ENCODE data around the gene OR52E5.

OR52E5 gene

GRCh38 chr11:5880329-5880728 is 12.7 kb upstream of the OR52E5 start, which contains the start of gene OR52E4:
Gene OR52E4 (plus strand): TSS chr11:5880629. CDS start chr11:5884293, 3,664 bp downstream.
- H3K4me3 ChIP-seq (ENCODE audit: low read depth, low read length) = no peak within 1 kb of the TSS
- TF ChIP-seq CTCF (IDR thresholded peaks at IDR 0.05; ENCODE audit: low read depth, low read length) = no peak

- no peak for TF ChIP-seq CTCF (IDR thresholded peaks at IDR 0.05; ENCODE audit: low read depth, low read length)
Measured at GRCh38 chr11:5881756-5882155, 11.3 kb upstream of the OR52E5 start.

GRCh38 chr11:5887172-5887571 is 5.8 kb upstream of the OR52E5 start:
- TF ChIP-seq CTCF (IDR thresholded peaks at IDR 0.05; ENCODE audit: low read depth, low read length) = no peak

More at GRCh38 chr11:5881756-5882155, 11.3 kb upstream of the OR52E5 start:
- H3K4me3 ChIP-seq (ENCODE audit: low read depth, low read length) = no peak overlapping the region

GRCh38 chr11:5887661-5888060 is 5.3 kb upstream of the OR52E5 start:
- H3K4me3 ChIP-seq (ENCODE audit: low read depth, low read length) = no peak overlapping the region
- TF ChIP-seq CTCF (IDR thresholded peaks at IDR 0.05; ENCODE audit: low read depth, low read length) = no peak

More at GRCh38 chr11:5887172-5887571, 5.8 kb upstream of the OR52E5 start:
- H3K4me3 ChIP-seq (ENCODE audit: low read depth, low read length) = no peak overlapping the region

GRCh38 chr11:5891216-5891800 is 1.7 kb upstream of the OR52E5 start:
- no peak overlapping the region for H3K4me3 ChIP-seq (ENCODE audit: low read depth, low read length)
- TF ChIP-seq CTCF (IDR thresholded peaks at IDR 0.05; ENCODE audit: low read depth, low read length) = no peak

- TF ChIP-seq CTCF (IDR thresholded peaks at IDR 0.05; ENCODE audit: low read depth, low read length) = no peak
- no peak overlapping the region for H3K4me3 ChIP-seq (ENCODE audit: low read depth, low read length)
Measured at GRCh38 chr11:5899534-5899933, 6.5 kb downstream of the OR52E5 start.

- TF ChIP-seq CTCF (IDR thresholded peaks at IDR 0.05; ENCODE audit: low read depth, low read length) = no peak
- H3K4me3 ChIP-seq (ENCODE audit: low read depth, low read length) = no peak overlapping the region
Measured at GRCh38 chr11:5910540-5910939, 17.5 kb downstream of the OR52E5 start.

Data from WI38 (cell line).